ENCODE measurements around the gene SAP30L. TPM values are rescaled to one million over a fixed set of nuclear protein-coding genes. Genes with fewer than 3 reads are reported as not detected.

The SAP30L gene
- total and polyA plus RNA-seq, 2 of the 13 experiments (the other 11 are each of a cell fraction or from before 2014, with no cell fraction given), result 27.9 to 37.2 TPM

- no peak for TF ChIP-seq HMGXB3 (CRISPR knock-in tag; IDR thresholded peaks at IDR 0.05; ENCODE audit: borderline replicate concordance)
- TF ChIP-seq DMTF1 (CRISPR knock-in tag; IDR thresholded peaks at IDR 0.05), result no peak
- no peak for TF ChIP-seq ZNF639 (CRISPR knock-in tag; conservative IDR thresholded peaks at IDR 0.05)
- TF ChIP-seq TRIM22 (IDR thresholded peaks at IDR 0.05), result no peak
- peak; percentile 98 for TF ChIP-seq NFYB (CRISPR knock-in tag; IDR thresholded peaks at IDR 0.05)
- TF ChIP-seq ZEB1 (IDR thresholded peaks at IDR 0.05; ENCODE audit: insufficient replicate concordance, low read depth), result no peak
- no peak for TF ChIP-seq ZMYM2 (CRISPR knock-in tag; IDR thresholded peaks at IDR 0.05)
- no peak for TF ChIP-seq ETV6 (CRISPR knock-in tag; conservative IDR thresholded peaks at IDR 0.05)
- peak; percentile 97 for TF ChIP-seq NFYC (CRISPR knock-in tag; IDR thresholded peaks at IDR 0.05)
- TF ChIP-seq IRX3 (CRISPR knock-in tag; IDR thresholded peaks at IDR 0.05; ENCODE audit: borderline replicate concordance, low read depth), result no peak
- no peak for TF ChIP-seq MEIS1 (CRISPR knock-in tag; IDR thresholded peaks at IDR 0.05; ENCODE audit: borderline replicate concordance)
- TF ChIP-seq MLXIP (CRISPR knock-in tag; IDR thresholded peaks at IDR 0.05; ENCODE audit: borderline replicate concordance), result no peak
- no peak for TF ChIP-seq ZNF20 (CRISPR knock-in tag; IDR thresholded peaks at IDR 0.05)
- no peak for TF ChIP-seq PCBP1 (IDR thresholded peaks at IDR 0.05; ENCODE audit: borderline replicate concordance, low read depth, low read length)
- no peak for TF ChIP-seq HDAC2 (CRISPR knock-in tag; IDR thresholded peaks at IDR 0.05)
- peak; percentile 20; the same call in 1 of the 2 replicates for TF ChIP-seq YEATS4 (CRISPR knock-in tag; IDR thresholded peaks at IDR 0.05; ENCODE audit: borderline replicate concordance)
- TF ChIP-seq SMAD3 (CRISPR knock-in tag; IDR thresholded peaks at IDR 0.05), result peak; percentile 63
Measured at GRCh38 chr5:154445422-154446194, at the start of gene SAP30L (continued).
